Mammary epithelial cell (primary cell): ENCODE results near the gene MACO1.

Source experiments
- EZH2 ChIP-seq: IDR thresholded peaks from 2 replicates; pipeline ENCODE4 v1.6.1; 2012; ENCODE audit warnings: low read length, inconsistent platforms, borderline replicate concordance
- TF ChIP-seq, protein P1 (sequence below), 2 donors: IDR thresholded peaks in 1 of 2; conservative IDR thresholded peaks in 1 of 2; 2 replicates each; pipeline ENCODE4 v1.5.1; 2011 to 2012; ENCODE audit warnings: inconsistent platforms in 2 of 2, low read length in 2 of 2, mild to moderate bottlenecking in 2 of 2, control low read depth in 1 of 2, low read depth in 1 of 2; ENCODE audit not compliant: insufficient read depth in 1 of 2; ENCODE audit errors: extremely low read depth in 1 of 2

GRCh38 chr1:25541889-25542658 is 111.4 kb downstream of the MACO1 start:
- TF ChIP-seq, protein P1, sequence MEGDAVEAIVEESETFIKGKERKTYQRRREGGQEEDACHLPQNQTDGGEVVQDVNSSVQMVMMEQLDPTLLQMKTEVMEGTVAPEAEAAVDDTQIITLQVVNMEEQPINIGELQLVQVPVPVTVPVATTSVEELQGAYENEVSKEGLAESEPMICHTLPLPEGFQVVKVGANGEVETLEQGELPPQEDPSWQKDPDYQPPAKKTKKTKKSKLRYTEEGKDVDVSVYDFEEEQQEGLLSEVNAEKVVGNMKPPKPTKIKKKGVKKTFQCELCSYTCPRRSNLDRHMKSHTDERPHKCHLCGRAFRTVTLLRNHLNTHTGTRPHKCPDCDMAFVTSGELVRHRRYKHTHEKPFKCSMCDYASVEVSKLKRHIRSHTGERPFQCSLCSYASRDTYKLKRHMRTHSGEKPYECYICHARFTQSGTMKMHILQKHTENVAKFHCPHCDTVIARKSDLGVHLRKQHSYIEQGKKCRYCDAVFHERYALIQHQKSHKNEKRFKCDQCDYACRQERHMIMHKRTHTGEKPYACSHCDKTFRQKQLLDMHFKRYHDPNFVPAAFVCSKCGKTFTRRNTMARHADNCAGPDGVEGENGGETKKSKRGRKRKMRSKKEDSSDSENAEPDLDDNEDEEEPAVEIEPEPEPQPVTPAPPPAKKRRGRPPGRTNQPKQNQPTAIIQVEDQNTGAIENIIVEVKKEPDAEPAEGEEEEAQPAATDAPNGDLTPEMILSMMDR (conservative IDR thresholded peaks at IDR 0.05 in 1 of 2, IDR thresholded peaks at IDR 0.05 in 1 of 2; ENCODE audit: extremely low read depth in 1 of 2, insufficient read depth in 1 of 2, low read depth in 1 of 2, low read length in 2 of 2), result no peak
- no peak for TF ChIP-seq EZH2
